OCI-LY3 (cell line): Measurements from ENCODE around the gene PTK6.
"Not testable (repeated sequence)": the region's sequence is repeated elsewhere in the genome, so short reads cannot be mapped to it uniquely, and the experiment has no call there.

ENCODE experiments used
- H2AFZ ChIP-seq: fragments of 200-600, 300-600 bp; shearing (Covaris generic); 2 replicates; pipeline ENCODE4 v1.6.0; 2014; ENCODE audit warnings: antibody characterized with exemption, low read depth, low read length
- H3K27ac ChIP-seq: fragments of 200-600, 300-600 bp; sonication (generic); 2 replicates; pipeline ENCODE4 v1.5.1; 2014; ENCODE audit warnings: mild to moderate bottlenecking, low read length, moderate library complexity, mixed read lengths
- H3K27me3 ChIP-seq: fragments of 200-600, 300-600 bp; sonication (generic); 2 replicates; pipeline ENCODE4 v1.6.1; 2014; ENCODE audit warnings: low read depth, low read length, mixed read lengths
- H3K36me3 ChIP-seq: fragments of 200-600, 300-600 bp; sonication (generic); replicated peaks from 2 replicates; pipeline ENCODE3; 2014; ENCODE audit warnings: low read depth, low read length, mixed read lengths
- H3K4me1 ChIP-seq: fragments of 300-600, 200-600 bp; sonication (generic); 2 replicates; pipeline ENCODE4 v1.6.1; 2014; ENCODE audit warnings: low read length, mixed read lengths
- H3K4me2 ChIP-seq: fragments of 200-600, 300-600 bp; sonication (generic); 2 replicates; pipeline ENCODE4 v1.6.1; 2014; ENCODE audit warnings: low read length, mixed read lengths
- H3K4me3 ChIP-seq: fragments of 300-600, 200-600 bp; sonication (generic); 2 replicates; pipeline ENCODE4 v1.5.1; 2014; ENCODE audit warnings: antibody characterized with exemption, mild to moderate bottlenecking, low read length, moderate library complexity
- H3K79me2 ChIP-seq: fragments of 300-600, 200-600 bp; shearing (Covaris generic); 2 replicates; pipeline ENCODE4 v1.6.1; 2014; ENCODE audit warnings: mild to moderate bottlenecking, low read length, mixed read lengths
- H3K9ac ChIP-seq: fragments of 300-600, 200-600 bp; shearing (Covaris generic); 2 replicates; pipeline ENCODE4 v1.6.0; 2014; ENCODE audit warnings: mild to moderate bottlenecking, low read length, moderate library complexity
- H3K9me3 ChIP-seq: fragments of 200-600, 300-600 bp; shearing (Covaris generic); 2 replicates; pipeline ENCODE4 v1.6.1; 2014; ENCODE audit warnings: low read length, mixed read lengths; ENCODE audit not compliant: insufficient read depth
- H4K20me1 ChIP-seq: fragments of 200-600, 300-600 bp; sonication (generic); 2 replicates; pipeline ENCODE4 v1.6.1; 2016; ENCODE audit warnings: low read length, mixed read lengths; ENCODE audit not compliant: insufficient read depth
- CTCF ChIP-seq: fragments of 200-600, 300-600 bp; sonication (generic); IDR thresholded peaks from 2 replicates; pipeline ENCODE4 v1.5.1; 2014; ENCODE audit warnings: antibody characterized with exemption, low read length, low read depth
- EZH2phosphoT487 ChIP-seq: fragments of 200-600 bp; shearing (Covaris generic); IDR thresholded peaks from 2 replicates; pipeline ENCODE4 v1.6.1; 2018; ENCODE audit warnings: antibody characterized with exemption, mixed run types, low read depth

Gene PTK6

GRCh38 chr20:63560856-63561609, 23.9 kb upstream of the PTK6 start:
- peaks cover 10% of the 10 kb centered on the region; the same call in 1 of the 2 replicates for H3K27me3 ChIP-seq
- no peak overlapping the region for H3K4me2 ChIP-seq
- no peak overlapping the region for H3K27ac ChIP-seq
- H3K9me3 ChIP-seq, result no peaks in the 10 kb centered on the region
- no peak overlapping the region for H2AFZ ChIP-seq
- no peak overlapping the region for H3K9ac ChIP-seq
- TF ChIP-seq EZH2phosphoT487 (no peak), CTCF (no peak)
- H3K79me2 ChIP-seq, result no peaks in the 10 kb centered on the region
- no peak overlapping the region for H3K4me3 ChIP-seq
- H3K4me1 ChIP-seq, result no peaks in the 10 kb centered on the region
- H4K20me1 ChIP-seq, result peaks cover 33% of the 10 kb centered on the region
- no peaks in the 10 kb centered on the region for H3K36me3 ChIP-seq

- H3K4me3 ChIP-seq, result no peak overlapping the region
- no peaks in the 10 kb centered on the region for H3K36me3 ChIP-seq
- H3K27me3 ChIP-seq, result peaks cover 9% of the 10 kb centered on the region
- H3K4me2 ChIP-seq, result no peak overlapping the region
- no peaks in the 10 kb centered on the region for H3K4me1 ChIP-seq
- no peaks in the 10 kb centered on the region for H3K79me2 ChIP-seq
- H4K20me1 ChIP-seq, result peaks cover 28% of the 10 kb centered on the region
- no peak for TF ChIP-seq CTCF
- H2AFZ ChIP-seq, result no peak overlapping the region
- no peaks in the 10 kb centered on the region for H3K9me3 ChIP-seq
- H3K9ac ChIP-seq, result no peak overlapping the region
- H3K27ac ChIP-seq, result no peak overlapping the region
Measured at GRCh38 chr20:63560333-63560805, 23.2 kb upstream of the PTK6 start.

GRCh38 chr20:63559485-63560332, 22.5 kb upstream of the PTK6 start:
- not testable (repeated sequence) for H3K4me3 ChIP-seq, H3K27ac ChIP-seq, H3K36me3 ChIP-seq, H3K4me1 ChIP-seq, H3K9me3 ChIP-seq, H3K9ac ChIP-seq, H2AFZ ChIP-seq, H3K4me2 ChIP-seq, H3K79me2 ChIP-seq
- peaks cover 28% of the 10 kb centered on the region; the same call in 1 of the 2 replicates for H4K20me1 ChIP-seq
- peaks cover 12% of the 10 kb centered on the region for H3K27me3 ChIP-seq

- H3K4me3 ChIP-seq, result no peak overlapping the region
- H3K27ac ChIP-seq, result no peak overlapping the region
- H3K27me3 ChIP-seq, result peaks cover 19% of the 10 kb centered on the region
- H3K4me2 ChIP-seq, result no peak overlapping the region
- no peaks in the 10 kb centered on the region for H3K4me1 ChIP-seq
- no peak overlapping the region for H2AFZ ChIP-seq
- no peaks in the 10 kb centered on the region for H3K36me3 ChIP-seq
- H3K9ac ChIP-seq, result no peak overlapping the region
- peaks cover 28% of the 10 kb centered on the region; the same call in 1 of the 2 replicates for H4K20me1 ChIP-seq
- H3K9me3 ChIP-seq, result no peaks in the 10 kb centered on the region
- no peaks in the 10 kb centered on the region for H3K79me2 ChIP-seq
- TF ChIP-seq EZH2phosphoT487 (no peak), CTCF (no peak)
Measured at GRCh38 chr20:63558804-63559484, 21.8 kb upstream of the PTK6 start.
